Caco-2 (cell line): Measurements from ENCODE around the gene YIF1A. TPM values are rescaled to one million over a fixed set of nuclear protein-coding genes. Genes with fewer than 3 reads are reported as not detected.

ENCODE experiments used
- BruUV-seq: library from RNA; stranded (reverse); fragments of 400-500 nt; replicated peaks from 2 replicates; lab custom pipeline; 2021; lab: Mats Ljungman, UMichigan
- CTCF ChIA-PET: fragments of 300-600 bp; sonication (Branson Sonifier 250); formaldehyde crosslinking; loops from one replicate; lab custom pipeline; 2022; ENCODE audit warnings: antibody characterized with exemption; lab: Charles Lee
- POLR2A ChIA-PET: fragments of 300-600 bp; sonication (Branson Sonifier 250); formaldehyde crosslinking; loops from one replicate; lab custom pipeline; 2022; ENCODE audit warnings: antibody characterized with exemption; lab: Charles Lee
- DNase-seq, 2 experiments: peaks; one replicate each; pipeline versions ENCODE4 v3.0.0 to v3.0.0-alpha.2; 2020 to 2022
- H3K27me3 ChIP-seq: replicated peaks from 2 replicates; pipeline ENCODE4 v1.6.0; 2011; ENCODE audit warnings: low read length; ENCODE audit not compliant: control insufficient read depth, insufficient read depth
- H3K36me3 ChIP-seq: 2 replicates; pipeline ENCODE4 v1.5.1; 2011; ENCODE audit warnings: low read length; ENCODE audit not compliant: control insufficient read depth, insufficient read depth
- H3K4me1 ChIP-seq: fragments of 250-450 bp; sonication (Bioruptor Pico); 2 replicates; pipeline ENCODE4 v1.5.1; 2020; ENCODE audit warnings: mild to moderate bottlenecking
- H3K4me3 ChIP-seq: 2 replicates; pipeline ENCODE4 v1.5.1; 2011; ENCODE audit warnings: low read depth, mild to moderate bottlenecking, control low read depth, low read length
- H3K9me3 ChIP-seq: fragments of 250-450 bp; sonication (Bioruptor Pico); 2 replicates; pipeline ENCODE4 v1.5.1; 2020; ENCODE audit warnings: mild to moderate bottlenecking, moderate library complexity
- H3K27ac Mint-ChIP-seq: one replicate; pipeline ENCODE4 v1.8.0; 2022; ENCODE audit warnings: mixed read lengths; ENCODE audit not compliant: unreplicated experiment
- H3K27me3 Mint-ChIP-seq: one replicate; pipeline ENCODE4 v1.8.0; 2022; ENCODE audit warnings: mixed read lengths; ENCODE audit not compliant: insufficient read depth, unreplicated experiment
- H3K36me3 Mint-ChIP-seq: one replicate; pipeline ENCODE4 v1.8.0; 2022; ENCODE audit warnings: mild to moderate bottlenecking, mixed read lengths; ENCODE audit not compliant: insufficient read depth, unreplicated experiment
- H3K4me1 Mint-ChIP-seq: one replicate; pipeline ENCODE4 v1.8.0; 2022; ENCODE audit warnings: low read depth, mixed read lengths; ENCODE audit not compliant: unreplicated experiment
- H3K4me3 Mint-ChIP-seq: one replicate; pipeline ENCODE4 v1.8.0; 2022; ENCODE audit warnings: mild to moderate bottlenecking, moderate library complexity, mixed read lengths; ENCODE audit not compliant: unreplicated experiment
- H3K9me3 Mint-ChIP-seq: one replicate; pipeline ENCODE4 v1.8.0; 2022; ENCODE audit warnings: mixed read lengths; ENCODE audit not compliant: unreplicated experiment
- intact Hi-C: fragments of 100-400 bp; cut with micrococcal nuclease; formaldehyde crosslinking; loops from one replicate; pipeline ENCODE4 v1.10.0; 2022; ENCODE audit not compliant: unreplicated experiment
- total RNA-seq: library from RNA; stranded (reverse); gene quantifications from 2 replicates; pipeline ENCODE4 v1.2.3, GENCODE V29; 2022
- TF ChIP-seq, protein P1 (sequence below), 2 experiments: fragments of 200-600 bp in 1 of 2; IDR thresholded peaks; 1 replicate in 1 of 2; 2 replicates in 1 of 2; pipeline versions ENCODE4 v1.5.1 to v1.8.0; 2011 to 2022; ENCODE audit warnings: antibody characterized with exemption in 1 of 2, control low read depth in 1 of 2, inconsistent platforms in 1 of 2, low read depth in 1 of 2, low read length in 1 of 2, mild to moderate bottlenecking in 1 of 2, moderate library complexity in 1 of 2; ENCODE audit not compliant: insufficient read depth in 1 of 2, severe bottlenecking in 1 of 2, unreplicated experiment in 1 of 2

The YIF1A gene
- total RNA-seq, 1 experiment from 2014 or later, result 159 TPM

DNA sequence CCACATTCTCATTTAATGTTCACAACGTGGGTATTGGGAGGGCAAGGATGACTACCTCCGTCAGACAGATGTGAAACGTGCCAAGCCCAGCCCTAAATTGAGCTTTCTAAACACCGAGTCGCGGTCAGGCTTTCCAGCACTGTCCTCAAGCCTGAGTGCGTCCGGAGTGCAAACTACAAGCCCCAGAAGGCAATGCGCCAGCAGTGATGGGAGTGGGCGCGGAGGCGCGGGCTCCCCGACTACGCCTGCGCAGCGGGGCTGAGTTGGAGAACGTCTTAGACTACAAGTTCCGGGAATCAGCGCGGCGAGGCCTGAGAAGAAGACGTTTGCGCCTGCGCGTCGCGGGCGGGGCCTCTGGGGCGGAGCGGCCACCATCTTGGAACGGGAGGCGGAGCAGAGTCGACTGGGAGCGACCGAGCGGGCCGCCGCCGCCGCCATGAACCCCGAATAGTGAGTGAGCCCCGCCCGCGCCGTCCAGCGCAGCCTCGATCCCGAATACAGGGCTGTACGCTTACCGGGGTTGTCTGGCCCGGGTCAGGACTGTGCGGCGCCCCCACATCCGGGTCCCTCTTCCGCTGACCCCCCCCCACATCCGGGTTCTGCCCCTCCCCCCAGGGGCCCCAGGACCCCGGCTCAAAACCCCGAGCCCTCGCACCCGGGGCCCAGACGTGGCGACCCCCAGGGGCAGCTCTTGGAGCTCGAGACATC lies 20.5 kb downstream of the YIF1A start, which contains the start of gene RAB1B:
Gene RAB1B (plus strand): TSS at position 396 of the 708 bp plus-strand sequence. CDS start 41 bp downstream, at position 437.
- TF ChIP-seq, protein P1, sequence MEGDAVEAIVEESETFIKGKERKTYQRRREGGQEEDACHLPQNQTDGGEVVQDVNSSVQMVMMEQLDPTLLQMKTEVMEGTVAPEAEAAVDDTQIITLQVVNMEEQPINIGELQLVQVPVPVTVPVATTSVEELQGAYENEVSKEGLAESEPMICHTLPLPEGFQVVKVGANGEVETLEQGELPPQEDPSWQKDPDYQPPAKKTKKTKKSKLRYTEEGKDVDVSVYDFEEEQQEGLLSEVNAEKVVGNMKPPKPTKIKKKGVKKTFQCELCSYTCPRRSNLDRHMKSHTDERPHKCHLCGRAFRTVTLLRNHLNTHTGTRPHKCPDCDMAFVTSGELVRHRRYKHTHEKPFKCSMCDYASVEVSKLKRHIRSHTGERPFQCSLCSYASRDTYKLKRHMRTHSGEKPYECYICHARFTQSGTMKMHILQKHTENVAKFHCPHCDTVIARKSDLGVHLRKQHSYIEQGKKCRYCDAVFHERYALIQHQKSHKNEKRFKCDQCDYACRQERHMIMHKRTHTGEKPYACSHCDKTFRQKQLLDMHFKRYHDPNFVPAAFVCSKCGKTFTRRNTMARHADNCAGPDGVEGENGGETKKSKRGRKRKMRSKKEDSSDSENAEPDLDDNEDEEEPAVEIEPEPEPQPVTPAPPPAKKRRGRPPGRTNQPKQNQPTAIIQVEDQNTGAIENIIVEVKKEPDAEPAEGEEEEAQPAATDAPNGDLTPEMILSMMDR (IDR thresholded peaks at IDR 0.05; ENCODE audit: insufficient read depth in 1 of 2, low read depth in 1 of 2, low read length in 1 of 2, severe bottlenecking in 1 of 2, unreplicated experiment in 1 of 2), result no peak
- H3K4me3 Mint-ChIP-seq, result peak within 1 kb of the TSS; percentile 92
- Histone ChIP-seq H3K9me3 (no peaks in the 10 kb centered on the region), H3K4me1 (no peaks in the 10 kb centered on the region), H3K4me3 (peak within 1 kb of the TSS; percentile 78), H3K36me3 (peaks cover 1% of the 10 kb centered on the region; the same call in 1 of the 2 replicates), H3K27me3 (no peaks in the 10 kb centered on the region)
- BruUV-seq, result no TSS peak
- peaks cover 8% of the 10 kb centered on the region for H3K4me1 Mint-ChIP-seq
- intact Hi-C loops, result loop anchor here (1.0 kb wide), 4 partner anchors 9 to 44 kb away; partner anchors contain the start of gene YIF1A
- peak; percentile 100 for DNase-seq
- POLR2A ChIA-PET, result interaction anchor here (1.3 kb wide), 1 partner anchor 21 kb away, joined by 7 read pairs; the partner anchor contains the start of gene YIF1A
- CTCF ChIA-PET, result interaction anchor here (0.5 to 2.1 kb wide), 8 partner anchors 16 to 845 kb away, joined by 3 to 9 read pairs (median 4); partner anchors contain the start of genes RIN1 and YIF1A
- H3K27me3 Mint-ChIP-seq, result no peaks in the 10 kb centered on the region
- peaks cover 55% of the 10 kb centered on the region for H3K36me3 Mint-ChIP-seq
- H3K27ac Mint-ChIP-seq, result peak within 1 kb of the TSS; percentile 87
- H3K9me3 Mint-ChIP-seq, result no peaks in the 10 kb centered on the region

DNA sequence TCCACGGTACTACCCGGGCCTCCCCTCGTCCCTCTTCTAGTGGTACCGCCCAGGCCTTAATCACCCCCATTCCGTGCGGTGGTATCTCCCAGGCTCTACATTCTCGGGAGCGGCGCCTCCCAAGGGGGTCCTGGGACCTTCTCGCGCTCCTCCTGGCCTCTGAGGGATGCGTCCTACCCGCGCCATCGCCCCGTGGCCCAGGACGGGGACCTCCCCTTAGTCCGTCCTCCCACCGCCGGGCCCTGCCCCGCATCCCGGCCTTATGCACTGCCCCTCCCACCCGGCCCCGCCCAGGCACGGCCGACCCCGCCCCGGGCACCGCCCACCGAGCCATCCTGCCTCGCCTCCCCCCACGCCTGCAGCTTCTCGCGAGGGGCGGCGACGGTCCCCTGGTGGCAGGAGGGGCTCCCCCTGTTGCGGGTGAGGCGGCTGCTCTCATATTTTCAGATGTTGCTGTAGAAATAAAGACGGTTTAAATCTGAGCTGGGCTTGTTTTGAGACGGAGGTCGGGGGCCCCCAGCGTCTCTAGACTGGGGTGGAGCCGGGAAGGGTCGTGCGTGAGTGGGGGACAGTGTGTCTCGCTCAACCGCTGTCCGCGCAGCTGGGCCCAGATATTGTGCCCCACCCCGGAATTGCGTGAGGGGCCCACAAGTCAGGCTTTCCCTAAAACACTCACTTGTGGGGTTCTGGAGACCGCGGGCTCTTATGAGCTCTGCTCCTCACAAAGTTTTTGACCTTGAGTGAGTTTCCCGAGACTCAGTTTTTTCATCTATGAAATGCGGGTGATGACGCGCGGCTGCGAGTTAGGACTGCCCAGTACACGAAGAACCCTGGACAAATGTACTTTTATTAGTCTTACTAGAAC lies 21.3 kb downstream of the YIF1A start:
- CTCF ChIA-PET, result interaction anchor here (0.5 to 2.1 kb wide), 7 partner anchors 21 to 845 kb away, joined by 3 to 9 read pairs (median 4); partner anchors contain the start of genes RIN1 and YIF1A

More for the DNA sequence above, 21.3 kb downstream of the YIF1A start:
- Mint-ChIP-seq H3K9me3 (no peaks in the 10 kb centered on the region), H3K4me3 (peak overlapping the region; percentile 92), H3K27me3 (no peaks in the 10 kb centered on the region), H3K36me3 (peaks cover 54% of the 10 kb centered on the region), H3K27ac (peak overlapping the region; percentile 87), H3K4me1 (peaks cover 8% of the 10 kb centered on the region)
- BruUV-seq, result no TSS peak
- no peaks in the 10 kb centered on the region for H3K9me3 ChIP-seq
- peak; percentile 88 to 89 for DNase-seq
- no peaks in the 10 kb centered on the region for H3K36me3 ChIP-seq
- peak overlapping the region; percentile 74 for H3K4me3 ChIP-seq
- intact Hi-C loops, result loop anchor here (1.0 kb wide), 4 partner anchors 9 to 45 kb away; partner anchors contain the start of gene YIF1A
- TF ChIP-seq, protein P1 (IDR thresholded peaks at IDR 0.05; ENCODE audit: insufficient read depth in 1 of 2, low read depth in 1 of 2, low read length in 1 of 2, severe bottlenecking in 1 of 2, unreplicated experiment in 1 of 2), result peak; percentile 18 to 30
- POLR2A ChIA-PET, result interaction anchor here (0.6 to 1.3 kb wide), 4 partner anchors 22 to 69 kb away, joined by 3 to 7 read pairs (median 3); partner anchors contain the start of gene YIF1A
- H3K4me1 ChIP-seq, result no peaks in the 10 kb centered on the region
- no peaks in the 10 kb centered on the region for H3K27me3 ChIP-seq
